ENCODE measurements around the gene DARS2.
"Not testable (repeated sequence)": the region's sequence is repeated elsewhere in the genome, so short reads cannot be mapped to it uniquely, and the experiment has no call there.

DARS2 gene, protein sequence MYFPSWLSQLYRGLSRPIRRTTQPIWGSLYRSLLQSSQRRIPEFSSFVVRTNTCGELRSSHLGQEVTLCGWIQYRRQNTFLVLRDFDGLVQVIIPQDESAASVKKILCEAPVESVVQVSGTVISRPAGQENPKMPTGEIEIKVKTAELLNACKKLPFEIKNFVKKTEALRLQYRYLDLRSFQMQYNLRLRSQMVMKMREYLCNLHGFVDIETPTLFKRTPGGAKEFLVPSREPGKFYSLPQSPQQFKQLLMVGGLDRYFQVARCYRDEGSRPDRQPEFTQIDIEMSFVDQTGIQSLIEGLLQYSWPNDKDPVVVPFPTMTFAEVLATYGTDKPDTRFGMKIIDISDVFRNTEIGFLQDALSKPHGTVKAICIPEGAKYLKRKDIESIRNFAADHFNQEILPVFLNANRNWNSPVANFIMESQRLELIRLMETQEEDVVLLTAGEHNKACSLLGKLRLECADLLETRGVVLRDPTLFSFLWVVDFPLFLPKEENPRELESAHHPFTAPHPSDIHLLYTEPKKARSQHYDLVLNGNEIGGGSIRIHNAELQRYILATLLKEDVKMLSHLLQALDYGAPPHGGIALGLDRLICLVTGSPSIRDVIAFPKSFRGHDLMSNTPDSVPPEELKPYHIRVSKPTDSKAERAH

GRCh38 chr1:173824315-173825081, at the start of gene DARS2, which contains the start of gene CENPL:
DARS2 (plus strand) TSS chr1:173824673; CDS start chr1:173825230, 557 bp downstream.
CENPL (minus strand) TSS chr1:173824883; CDS start chr1:173811299, 13,584 bp downstream.
- peak; percentile 79 to 91 for DNase-seq

- DNase-seq, result no peak
Observed at GRCh38 chr1:173775578-173776226, 48.8 kb upstream of the DARS2 start.

DNA sequence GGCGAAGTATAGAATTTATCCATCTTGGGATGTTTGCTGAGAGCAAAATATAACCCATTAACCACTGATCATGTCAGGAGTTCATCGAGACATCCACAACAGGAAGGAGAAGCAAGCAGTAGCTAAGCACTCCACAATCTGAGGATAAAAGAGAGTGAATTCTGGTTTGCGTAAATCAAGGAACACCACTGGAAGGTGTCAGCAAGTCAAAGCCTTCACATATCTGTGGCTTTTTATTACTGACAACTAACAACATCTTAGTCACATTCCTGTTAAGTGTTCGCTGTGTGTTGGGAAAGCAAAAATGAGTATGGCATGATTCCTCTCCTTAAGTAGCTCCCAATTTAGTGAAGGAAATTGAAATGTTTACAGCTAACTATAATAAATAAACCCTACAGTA, 44.5 kb upstream of the DARS2 start:
- no peak for DNase-seq

GRCh38 chr1:173784997-173785396, 39.5 kb upstream of the DARS2 start:
- DNase-seq, result no peak

DNA sequence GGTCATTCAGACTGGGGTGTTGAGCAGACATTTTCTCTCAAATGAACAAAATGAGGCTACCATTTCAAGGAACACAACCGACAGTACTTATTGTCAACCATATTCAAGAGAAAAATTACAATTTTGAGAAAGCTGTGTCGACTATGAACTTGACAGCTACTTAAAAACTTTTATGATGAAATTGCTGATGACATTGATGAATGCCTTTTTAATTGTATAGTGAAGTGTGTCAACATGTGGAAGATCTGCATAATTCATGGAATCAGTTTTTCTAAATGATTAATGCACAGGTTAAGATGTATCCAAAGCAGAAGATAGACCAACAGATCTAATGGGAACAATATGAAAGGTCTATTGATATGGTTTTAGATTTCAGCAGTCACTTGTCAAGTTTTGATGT, 34.6 kb upstream of the DARS2 start:
- no peak for DNase-seq

DNA sequence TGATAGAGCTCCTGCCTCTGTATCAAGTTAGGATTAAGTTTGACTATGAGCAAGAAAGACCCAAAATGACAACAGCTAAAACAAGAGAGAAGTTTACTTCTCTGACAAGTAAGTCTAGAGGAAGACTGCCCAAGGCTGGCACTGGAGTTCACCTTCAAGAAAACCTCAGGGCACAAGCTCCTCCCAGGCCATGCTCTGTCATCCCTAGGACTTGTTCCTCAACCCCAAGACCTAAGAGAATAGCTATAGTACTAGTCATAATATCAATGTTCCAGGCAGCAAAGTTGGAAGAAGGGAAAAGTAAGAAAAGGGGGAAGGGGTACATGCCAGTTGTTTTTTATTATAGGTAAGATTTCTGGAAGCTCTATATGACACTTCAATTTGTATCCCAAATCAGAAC, 26.4 kb upstream of the DARS2 start:
- no peak for DNase-seq

- DNase-seq, result not testable (repeated sequence)
Observed at GRCh38 chr1:173799995-173800394, 24.5 kb upstream of the DARS2 start.

DNA sequence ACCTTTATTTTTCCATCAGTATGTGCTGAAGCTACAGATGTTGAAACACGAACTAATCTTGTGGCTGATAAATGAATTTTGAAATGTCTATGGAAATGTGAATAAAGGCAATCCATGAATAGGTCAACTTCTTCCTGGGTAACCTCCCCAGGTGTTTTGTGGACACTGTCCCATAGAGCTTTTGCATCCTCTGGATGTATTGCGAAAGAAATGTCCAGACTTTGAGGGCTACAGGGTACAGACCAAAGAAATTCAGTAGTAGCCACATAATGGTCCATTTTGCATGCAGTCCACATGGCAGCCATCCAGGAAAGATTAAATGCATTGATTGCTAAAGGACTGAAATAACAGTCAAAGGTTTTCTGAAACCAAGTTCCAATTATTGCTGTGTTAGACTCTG, 21.5 kb upstream of the DARS2 start:
- DNase-seq, result no peak

- DNase-seq, result not testable (repeated sequence)
Observed at GRCh38 chr1:173813654-173814053, 10.8 kb upstream of the DARS2 start.

GRCh38 chr1:173818459-173818858, 6.0 kb upstream of the DARS2 start:
- DNase-seq, result no peak

DNA sequence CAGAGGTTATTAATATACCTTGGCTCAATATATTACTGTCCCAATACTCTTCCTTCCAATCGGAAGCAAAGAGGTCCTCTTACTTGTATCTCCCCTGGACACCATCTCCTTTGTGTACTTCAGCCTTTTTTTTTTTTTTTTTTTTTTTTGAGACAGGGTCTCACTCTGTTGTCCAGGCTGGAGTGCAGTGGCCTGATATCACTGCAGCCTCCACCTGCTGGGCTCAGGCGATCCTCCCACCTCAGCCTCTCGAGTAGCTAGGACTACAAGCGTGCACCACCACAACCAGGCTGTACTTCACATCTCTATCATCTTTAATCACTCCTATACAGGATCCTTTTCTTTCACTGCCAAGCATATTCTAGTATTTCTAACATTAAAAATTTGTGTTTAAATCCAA, 2.8 kb upstream of the DARS2 start:
- DNase-seq, result no peak

DNA sequence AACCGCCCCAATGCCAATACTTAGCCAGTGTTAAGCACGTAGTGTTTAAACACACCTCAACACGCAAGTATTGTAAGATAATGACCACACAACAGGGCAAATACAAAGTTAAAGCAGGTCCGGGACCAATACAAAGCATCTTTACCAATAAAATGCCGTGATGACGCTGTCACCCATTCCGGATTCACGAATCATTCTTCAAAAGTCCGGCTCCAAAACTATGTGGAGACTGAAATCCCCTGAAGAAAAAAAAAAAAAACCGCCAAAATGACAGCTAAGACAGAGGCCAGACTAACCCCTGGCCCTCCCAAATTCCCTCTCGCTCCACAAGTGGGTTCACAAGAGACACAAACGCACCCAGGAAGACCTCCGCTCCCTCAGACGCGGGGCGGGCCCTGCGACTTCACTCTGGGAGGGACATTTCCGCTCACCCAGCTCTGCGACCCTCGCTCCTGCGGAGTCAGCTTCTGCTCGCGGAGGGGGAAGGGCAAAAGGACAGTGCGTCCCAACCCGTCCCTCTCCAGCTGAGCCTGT, 625 bp upstream of the DARS2 start:
- DNase-seq, result no peak

DNA sequence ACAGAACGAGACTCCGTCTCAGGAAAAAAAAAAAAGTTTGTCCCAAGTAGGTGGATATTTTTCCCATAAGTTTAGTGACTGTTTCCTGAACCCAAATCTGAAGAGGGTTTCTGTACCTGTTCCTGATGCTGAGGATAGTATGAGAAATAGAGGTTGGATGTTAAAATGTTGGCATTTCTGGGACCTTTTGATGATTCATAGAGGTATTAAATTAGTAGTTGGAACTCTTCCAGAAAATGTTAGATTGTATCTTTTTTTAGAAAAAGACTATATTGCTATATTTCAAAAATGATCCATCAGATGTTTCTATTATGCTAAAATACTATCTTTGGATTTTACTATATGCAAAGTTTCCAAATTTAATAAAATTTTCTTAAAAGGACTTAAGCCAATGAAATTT, 3.1 kb downstream of the DARS2 start:
- no peak for DNase-seq

DNA sequence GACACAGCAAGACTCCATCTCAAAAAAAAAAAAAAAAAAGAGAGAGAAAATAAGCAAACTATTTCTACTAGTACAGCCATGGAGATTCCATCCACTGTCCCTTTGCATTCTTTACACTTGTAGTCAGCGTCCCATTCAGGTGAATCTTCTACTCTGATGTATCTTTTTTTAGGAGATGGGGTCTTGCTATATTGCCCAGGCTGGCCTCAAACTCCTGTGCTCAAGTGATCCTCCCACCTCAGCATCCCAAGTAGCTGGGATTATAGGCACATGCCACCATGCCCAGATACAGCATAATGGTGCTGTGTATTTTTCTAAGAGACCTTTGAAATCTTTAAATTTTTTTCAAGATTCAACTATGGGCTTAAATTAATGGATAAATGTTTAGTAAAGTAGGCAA, 8.3 kb downstream of the DARS2 start:
- DNase-seq, result no peak

DNA sequence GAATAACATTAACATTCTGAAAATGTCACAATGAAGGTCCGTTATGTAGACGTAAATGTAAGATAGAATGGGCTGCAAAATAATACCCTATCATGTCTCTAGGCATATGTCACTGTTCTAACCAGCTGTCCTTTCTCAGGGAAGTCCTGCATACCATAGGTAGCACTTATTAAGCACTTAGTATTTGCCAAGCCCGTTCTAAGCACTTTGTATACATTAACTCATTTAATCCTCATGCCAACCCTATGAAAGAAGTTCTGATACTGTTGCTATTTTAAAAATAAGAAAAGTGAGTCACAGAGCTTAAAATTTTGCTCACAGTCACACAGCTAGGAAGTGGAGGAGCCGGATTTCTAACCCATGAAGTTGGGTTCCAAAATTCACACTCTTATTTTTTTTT, 27.6 kb downstream of the DARS2 start:
- no peak for DNase-seq

DNA sequence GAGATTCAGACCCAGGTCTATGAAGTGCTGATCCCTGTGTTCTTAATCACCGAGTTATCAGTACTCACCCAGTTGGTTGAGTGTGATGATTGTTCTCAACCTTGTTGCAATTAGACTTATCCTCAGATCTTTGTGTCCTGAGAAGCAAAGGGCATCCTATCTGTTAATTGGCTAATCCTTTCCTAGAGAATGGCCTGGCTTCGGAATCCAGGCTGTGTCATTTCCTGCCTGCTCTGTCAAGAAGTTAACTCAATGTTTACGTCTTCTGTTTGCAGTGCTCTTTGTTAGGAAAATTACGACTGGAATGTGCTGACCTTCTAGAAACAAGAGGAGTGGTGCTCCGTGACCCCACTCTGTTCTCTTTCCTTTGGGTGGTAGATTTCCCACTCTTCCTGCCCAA, 28.6 kb downstream of the DARS2 start:
- no peak for DNase-seq

DNA sequence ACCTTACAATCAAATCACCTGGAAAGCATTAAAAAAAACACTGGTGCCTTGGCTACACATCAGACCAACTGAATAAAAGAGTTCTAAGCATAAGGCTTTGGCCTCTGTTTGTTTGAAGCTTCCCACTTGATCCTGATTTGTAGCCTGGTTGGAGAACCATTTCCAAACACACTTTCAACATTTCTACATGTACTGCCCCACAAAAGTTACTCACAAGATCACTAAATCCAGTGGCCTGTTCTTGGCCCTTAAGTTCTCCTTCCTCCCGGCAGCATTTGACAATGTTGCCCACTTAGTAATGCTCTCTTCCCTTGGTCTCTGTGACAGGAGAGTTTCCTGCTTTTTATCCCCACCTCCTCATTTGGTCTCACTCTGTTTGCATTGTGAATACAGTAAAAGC, 31.5 kb downstream of the DARS2 start:
- no peak for DNase-seq

DNA sequence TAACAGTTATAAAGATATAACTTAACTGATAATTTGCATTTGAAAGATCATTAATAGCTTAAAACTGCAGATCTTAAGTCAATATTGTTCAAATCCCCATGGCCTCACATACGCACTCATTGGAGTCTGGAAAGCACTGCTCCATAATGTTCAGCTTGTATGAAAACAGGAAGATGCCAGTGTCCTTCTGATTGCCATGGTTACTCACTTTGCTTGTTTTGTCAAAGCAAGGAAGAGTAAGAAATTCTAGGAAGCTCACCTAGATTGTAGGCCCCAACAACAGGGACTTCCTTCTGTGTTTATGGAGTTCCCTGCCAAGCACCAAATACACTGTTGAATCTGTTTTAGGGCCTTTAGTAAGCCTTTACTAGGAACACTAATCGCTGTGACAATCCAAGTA, 32.4 kb downstream of the DARS2 start:
- DNase-seq, result no peak

DNA sequence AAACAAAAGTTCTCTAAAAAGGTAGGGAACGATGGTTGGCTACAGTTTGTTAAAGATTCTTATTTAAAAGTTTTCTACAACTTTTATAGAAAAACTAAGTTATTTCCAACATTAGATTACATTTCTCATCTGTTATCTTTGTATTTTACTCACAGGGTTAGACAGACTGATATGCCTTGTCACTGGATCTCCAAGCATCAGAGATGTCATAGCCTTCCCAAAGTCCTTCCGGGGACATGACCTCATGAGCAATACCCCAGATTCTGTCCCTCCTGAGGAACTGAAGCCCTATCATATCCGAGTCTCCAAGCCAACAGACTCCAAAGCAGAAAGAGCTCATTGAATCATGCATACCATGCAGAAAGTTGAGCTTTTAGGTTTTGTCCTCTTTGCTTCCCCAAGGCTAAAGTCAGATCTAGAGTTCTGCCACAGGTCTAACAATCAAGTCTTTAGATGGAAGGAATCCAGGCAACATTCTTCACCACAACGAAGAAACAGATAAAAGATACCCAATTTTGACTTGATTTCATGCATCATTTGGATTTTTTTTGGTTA, 33.0 kb downstream of the DARS2 start:
- DNase-seq, result no peak

DNA sequence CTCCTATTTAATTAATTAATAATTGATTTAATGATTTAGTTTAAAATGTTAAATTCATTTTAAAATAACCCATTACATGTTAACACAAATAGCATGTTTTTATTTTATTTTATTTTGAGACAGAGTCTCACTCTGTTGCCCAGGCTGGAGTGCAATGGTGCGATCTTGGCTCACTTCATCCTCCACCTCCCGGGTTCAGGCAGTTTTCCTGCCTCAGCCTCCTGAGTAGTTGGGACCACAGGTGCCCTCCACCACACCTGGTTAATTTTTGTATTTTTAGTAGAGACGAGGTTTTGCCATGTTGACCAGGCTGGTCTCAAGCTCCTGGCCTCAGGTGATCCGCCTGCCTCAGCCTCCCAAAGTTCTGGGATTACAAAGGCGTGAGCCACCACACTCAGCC, 35.1 kb downstream of the DARS2 start:
- not testable (repeated sequence) for DNase-seq

GRCh38 chr1:173860065-173860464, 35.6 kb downstream of the DARS2 start:
- DNase-seq, result no peak

- peak in 1 of 2 experiments; percentile 31 for DNase-seq
Observed at GRCh38 chr1:173861731-173862145, 37.3 kb downstream of the DARS2 start.

Measured in stimulated activated CD4-positive, alpha-beta T cell treated with anti-CD3 and anti-CD28 coated beads, Interleukin-4, amount 100 ng/mL, for 4 hours (primary cell).